HG03025 (cell line): ENCODE measurements around the gene MXRA7.

ENCODE experiments used
- ATAC-seq: cut with Tn5 transposase; IDR thresholded peaks from one replicate; pipeline ENCODE4 v1.9.1; 2021; ENCODE audit warnings: mild to moderate bottlenecking, moderate library complexity; ENCODE audit not compliant: unreplicated experiment, low FRiP score

The MXRA7 gene

GRCh38 chr17:76697702-76698465 is 12.9 kb downstream of the MXRA7 start:
- no peak for ATAC-seq

- no peak for ATAC-seq
Measured at GRCh38 chr17:76696763-76697701, 13.7 kb downstream of the MXRA7 start.

- ATAC-seq, result no peak
Measured at GRCh38 chr17:76695059-76695831, 15.5 kb downstream of the MXRA7 start.

GRCh38 chr17:76691379-76692191 is 19.2 kb downstream of the MXRA7 start:
- ATAC-seq, result no peak

- ATAC-seq, result no peak
Measured at GRCh38 chr17:76690596-76691280, 20.0 kb downstream of the MXRA7 start.

- no peak for ATAC-seq
Measured at GRCh38 chr17:76689859-76690258, 20.9 kb downstream of the MXRA7 start.

GRCh38 chr17:76688165-76688622 is 22.6 kb downstream of the MXRA7 start:
- no peak for ATAC-seq

- ATAC-seq, result no peak
Measured at GRCh38 chr17:76687298-76688164, 23.2 kb downstream of the MXRA7 start.

GRCh38 chr17:76686538-76687297 is 24.0 kb downstream of the MXRA7 start:
- no peak for ATAC-seq

- no peak for ATAC-seq
Measured at GRCh38 chr17:76685846-76686245, 24.9 kb downstream of the MXRA7 start.

GRCh38 chr17:76685366-76685765 is 25.4 kb downstream of the MXRA7 start:
- no peak for ATAC-seq

- ATAC-seq, result no peak
Measured at GRCh38 chr17:76684756-76685155, 26.0 kb downstream of the MXRA7 start.

GRCh38 chr17:76683921-76684745 is 26.6 kb downstream of the MXRA7 start:
- ATAC-seq, result no peak

GRCh38 chr17:76683011-76683755 is 27.6 kb downstream of the MXRA7 start:
- no peak for ATAC-seq

- no peak for ATAC-seq
Measured at GRCh38 chr17:76682296-76682695, 28.5 kb downstream of the MXRA7 start.
